Keratinocyte (primary cell): Measurements from ENCODE around the gene HOXB4. TPM values are rescaled to one million over a fixed set of nuclear protein-coding genes. Genes with fewer than 3 reads are reported as not detected.

Experiments used
- DNase-seq: peaks from one replicate; pipeline ENCODE4 v3.0.0-alpha.2; 2011; ENCODE audit warnings: low read depth, missing footprints, low spot score
- FAIRE-seq: peaks from 2 replicates; lab custom pipeline; 2011; peaks lifted over from hg19 to GRCh38; lab: Jason Lieb, UNC
- H2AFZ ChIP-seq: 2 replicates; pipeline ENCODE4 v1.6.0; 2012; ENCODE audit warnings: low read length, control low read depth, inconsistent platforms; ENCODE audit not compliant: control insufficient read depth
- H3K27ac ChIP-seq: 2 replicates; pipeline ENCODE4 v1.5.1; 2011; ENCODE audit warnings: low read length; ENCODE audit not compliant: control insufficient read depth, insufficient read depth
- H3K27me3 ChIP-seq: 3 replicates; pipeline ENCODE4 v1.6.0; 2011; ENCODE audit warnings: low read length; ENCODE audit not compliant: control insufficient read depth, insufficient read depth; ENCODE audit errors: extremely low read depth
- H3K36me3 ChIP-seq, 2 experiments: 2 replicates in 1 of 2; 3 replicates in 1 of 2; pipeline ENCODE4 v1.5.1; 2011; ENCODE audit warnings: low read length in 2 of 2, mild to moderate bottlenecking in 1 of 2; ENCODE audit not compliant: control insufficient read depth in 2 of 2, insufficient read depth in 2 of 2; ENCODE audit errors: extremely low read depth in 1 of 2
- H3K4me1 ChIP-seq: 3 replicates; pipeline ENCODE4 v1.5.1; 2011; ENCODE audit warnings: low read length; ENCODE audit not compliant: control insufficient read depth, insufficient read depth; ENCODE audit errors: extremely low read depth
- H3K4me2 ChIP-seq: 3 replicates; pipeline ENCODE4 v1.6.0; 2011; ENCODE audit warnings: low read depth, low read length; ENCODE audit not compliant: control insufficient read depth, insufficient read depth; ENCODE audit errors: extremely low read depth
- H3K4me3 ChIP-seq, 3 experiments: fragments of 200-600 bp in 1 of 3; sonication (generic) in 1 of 3; 2 replicates in 2 of 3; 3 replicates in 1 of 3; pipeline ENCODE4 v1.5.1; 2011 to 2016; ENCODE audit warnings: low read length in 3 of 3, mild to moderate bottlenecking in 3 of 3, control low read depth in 2 of 3, inconsistent platforms in 1 of 3, low read depth in 1 of 3, mixed read lengths in 1 of 3, mixed run types in 1 of 3, moderate library complexity in 1 of 3; ENCODE audit not compliant: control insufficient read depth in 2 of 3, insufficient read depth in 2 of 3; ENCODE audit errors: extremely low read depth in 1 of 3
- H3K79me2 ChIP-seq: 2 replicates; pipeline ENCODE4 v1.6.0; 2012; ENCODE audit warnings: low read length; ENCODE audit not compliant: control insufficient read depth, insufficient read depth
- H3K9ac ChIP-seq: 3 replicates; pipeline ENCODE4 v1.6.0; 2011; ENCODE audit warnings: low read length; ENCODE audit not compliant: control insufficient read depth, insufficient read depth; ENCODE audit errors: extremely low read depth
- H3K9me1 ChIP-seq: 3 replicates; pipeline ENCODE4 v1.6.0; 2011; ENCODE audit warnings: low read length; ENCODE audit not compliant: control insufficient read depth, insufficient read depth; ENCODE audit errors: extremely low read depth
- H3K9me3 ChIP-seq: 2 replicates; pipeline ENCODE4 v1.5.1; 2012; ENCODE audit warnings: low read depth, low read length; ENCODE audit not compliant: control insufficient read depth
- H4K20me1 ChIP-seq: 3 replicates; pipeline ENCODE4 v1.6.0; 2011; ENCODE audit warnings: low read length; ENCODE audit not compliant: control insufficient read depth, insufficient read depth; ENCODE audit errors: extremely low read depth
- CTCF ChIP-seq, 3 experiments: IDR thresholded peaks in 1 of 3; conservative IDR thresholded peaks in 1 of 3; optimal IDR thresholded peaks in 1 of 3; 2 replicates in 2 of 3; 3 replicates in 1 of 3; pipeline versions ENCODE3 to v1.5.1; 2011; ENCODE audit warnings: low read length in 3 of 3, mild to moderate bottlenecking in 3 of 3, moderate library complexity in 2 of 3, control low read depth in 1 of 3, inconsistent platforms in 1 of 3; ENCODE audit not compliant: insufficient read depth in 2 of 3; ENCODE audit errors: extremely low read depth in 1 of 3
- EZH2 ChIP-seq: IDR thresholded peaks from one replicate; pipeline ENCODE4 v1.6.1; 2012; ENCODE audit warnings: inconsistent platforms, mild to moderate bottlenecking, low read length, moderate library complexity
- dilution Hi-C: fragments of 300-500 bp; cut with MboI; formaldehyde crosslinking; loops from one replicate; pipeline ENCODE4 v1.7.0; 2020; ENCODE audit warnings: low sequenced_read_pairs; ENCODE audit not compliant: extremely low pct_ligation_motif_present
- polyA plus RNA-seq, 5 experiments: library from polyadenylated mRNA; depleted of rRNA in 3 of 5; stranded (reverse) in 3 of 5; stranded (forward) in 1 of 5; unstranded in 1 of 5; fragments of >200 nt; gene quantifications; 1 replicate in 1 of 5; 2 replicates in 3 of 5; 3 replicates in 1 of 5; pipeline versions ENCODE4 v1.2.1 to v1.2.3, GENCODE V29; 2011 to 2012; ENCODE audit warnings: missing spikeins in 2 of 5, low read depth in 1 of 5, low replicate concordance in 1 of 5

Gene HOXB4
- polyA plus RNA-seq, 1 donor (not counting 4 experiments of a cell fraction or from before 2014, with no cell fraction given), result 0.59 TPM

GRCh38 chr17:48598736-48599135 is 20.6 kb upstream of the HOXB4 start:
- Histone ChIP-seq H3K9me3 (no peaks in the 10 kb centered on the region), H3K79me2 (no peaks in the 10 kb centered on the region), H3K9me1 (no peaks in the 10 kb centered on the region), H3K4me3 (no peak overlapping the region), H3K4me1 (peaks cover 10% of the 10 kb centered on the region), H2AFZ (no peak overlapping the region), H3K36me3 (peaks cover 0 to 4% of the 10 kb centered on the region in 2 experiments), H3K9ac (no peak overlapping the region), H4K20me1 (no peaks in the 10 kb centered on the region), H3K27me3 (peaks cover 96% of the 10 kb centered on the region), H3K4me2 (no peak overlapping the region), H3K27ac (no peak overlapping the region)
- dilution Hi-C loops, result no loop called here
- FAIRE-seq (no peak), DNase-seq (no peak)
- TF ChIP-seq EZH2, result no peak
- TF ChIP-seq CTCF (optimal IDR thresholded peaks at IDR 0.05 in 1 of 3, IDR thresholded peaks at IDR 0.05 in 1 of 3, conservative IDR thresholded peaks at IDR 0.05 in 1 of 3; ENCODE audit: extremely low read depth in 1 of 3, insufficient read depth in 2 of 3, low read length in 3 of 3), result no peak

GRCh38 chr17:48597778-48598631 is 19.9 kb upstream of the HOXB4 start:
- peaks cover 93% of the 10 kb centered on the region for H3K27me3 ChIP-seq
- H3K9me1 ChIP-seq, result no peaks in the 10 kb centered on the region
- peak overlapping the region; percentile 46 to 71 (median 62) for H3K4me3 ChIP-seq
- peaks cover 13% of the 10 kb centered on the region for H3K4me1 ChIP-seq
- peak overlapping the region; percentile 82 for H3K4me2 ChIP-seq
- peaks cover 0 to 4% of the 10 kb centered on the region in 2 experiments for H3K36me3 ChIP-seq
- peak overlapping the region; percentile 82 for H2AFZ ChIP-seq
- peak overlapping the region; percentile 47 for H3K9ac ChIP-seq
- H3K79me2 ChIP-seq, result no peaks in the 10 kb centered on the region
- H3K27ac ChIP-seq, result no peak overlapping the region
- no peak for TF ChIP-seq CTCF (optimal IDR thresholded peaks at IDR 0.05 in 1 of 3, IDR thresholded peaks at IDR 0.05 in 1 of 3, conservative IDR thresholded peaks at IDR 0.05 in 1 of 3; ENCODE audit: extremely low read depth in 1 of 3, insufficient read depth in 2 of 3, low read length in 3 of 3)
- peak; percentile 90 for TF ChIP-seq EZH2
- dilution Hi-C loops, result no loop called here
- H4K20me1 ChIP-seq, result no peaks in the 10 kb centered on the region
- no peaks in the 10 kb centered on the region for H3K9me3 ChIP-seq
- FAIRE-seq, result no peak
- no peak for DNase-seq
